SK-N-SH treated with all-trans-retinoic acid at 6 μM for 48 hours (cell line): ENCODE measurements around the gene PPP1R1C.

Experiments used
- BACH2 ChIP-seq: fragments of 250-450 bp; sonication (Bioruptor Pico); IDR thresholded peaks from 2 replicates; pipeline ENCODE4 v1.9.0; 2021; ENCODE audit warnings: mild to moderate bottlenecking, borderline replicate concordance
- CSDC2 ChIP-seq: fragments of 250-450 bp; sonication (Bioruptor Pico); IDR thresholded peaks from 2 replicates; pipeline ENCODE4 v1.5.0; 2020; ENCODE audit warnings: mild to moderate bottlenecking, moderate library complexity
- ESRRG ChIP-seq: fragments of 250-450 bp; sonication (Bioruptor Pico); IDR thresholded peaks from 2 replicates; pipeline ENCODE4 v1.6.1; 2021; ENCODE audit warnings: mild to moderate bottlenecking
- OSR1 ChIP-seq: fragments of 250-450 bp; sonication (Bioruptor Pico); IDR thresholded peaks from 2 replicates; pipeline ENCODE4 v1.8.0; 2022; ENCODE audit warnings: moderate library complexity, mild to moderate bottlenecking, inconsistent platforms
- PATZ1 ChIP-seq: fragments of 250-450 bp; sonication (Bioruptor Pico); IDR thresholded peaks from 2 replicates; pipeline ENCODE4 v1.8.0; 2020; ENCODE audit warnings: mild to moderate bottlenecking, moderate library complexity, borderline replicate concordance
- RARB ChIP-seq: fragments of 250-450 bp; sonication (Bioruptor Pico); IDR thresholded peaks from 2 replicates; pipeline ENCODE4 v1.8.0; 2021; ENCODE audit warnings: mild to moderate bottlenecking, moderate library complexity
- SNAI2 ChIP-seq: fragments of 250-450 bp; sonication (Bioruptor Pico); IDR thresholded peaks from 2 replicates; pipeline ENCODE4 v1.5.0; 2020; ENCODE audit warnings: mild to moderate bottlenecking, moderate library complexity
- TOX ChIP-seq: fragments of 250-450 bp; sonication (Bioruptor Pico); IDR thresholded peaks from 2 replicates; pipeline ENCODE4 v1.8.0; 2021; ENCODE audit warnings: mild to moderate bottlenecking, moderate library complexity, borderline replicate concordance
- ZFP3 ChIP-seq: fragments of 250-450 bp; sonication (Bioruptor Pico); IDR thresholded peaks from 2 replicates; pipeline ENCODE4 v1.5.0; 2020; ENCODE audit warnings: mild to moderate bottlenecking, moderate library complexity
- ZFP30 ChIP-seq: fragments of 450-650 bp; formaldehyde crosslinking; IDR thresholded peaks from 2 replicates; pipeline ENCODE4 v1.5.0; 2022; ENCODE audit warnings: mild to moderate bottlenecking, moderate library complexity
- ZNF70 ChIP-seq: fragments of 450-650 bp; formaldehyde crosslinking; IDR thresholded peaks from 2 replicates; pipeline ENCODE4 v1.5.0; 2020; ENCODE audit warnings: mild to moderate bottlenecking, moderate library complexity

DNA sequence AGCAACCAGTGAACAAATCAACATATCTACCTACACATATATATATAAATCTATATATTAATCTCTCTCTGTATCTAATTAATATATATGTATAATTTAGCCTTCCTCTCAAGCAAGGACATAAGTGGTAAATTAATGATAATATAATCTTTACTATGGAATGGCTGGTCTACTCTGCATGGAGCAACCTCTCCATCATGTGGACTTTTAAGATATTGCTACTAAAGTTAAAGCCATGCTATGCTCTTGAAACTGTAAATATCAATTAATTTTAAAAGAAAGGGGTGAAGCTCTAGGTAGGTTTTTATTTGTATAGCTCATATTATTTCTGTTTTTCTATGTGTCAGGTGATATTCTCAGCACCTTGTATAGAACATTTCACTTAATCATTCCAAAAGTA lies 147.0 kb downstream of the PPP1R1C start:
- TF ChIP-seq TOX, result no peak
- TF ChIP-seq OSR1, result no peak
- no peak for TF ChIP-seq ZFP30 (CRISPR knock-in tag)
- no peak for TF ChIP-seq PATZ1 (CRISPR knock-in tag)
- TF ChIP-seq ZFP3 (CRISPR knock-in tag), result no peak
- TF ChIP-seq RARB (CRISPR knock-in tag), result no peak
- TF ChIP-seq CSDC2, result no peak
- no peak for TF ChIP-seq SNAI2 (CRISPR knock-in tag)
- TF ChIP-seq BACH2 (CRISPR knock-in tag), result no peak
- no peak for TF ChIP-seq ZNF70
- no peak for TF ChIP-seq ESRRG (CRISPR knock-in tag)
